Ovary (tissue), 9 donors: ENCODE data around the gene TMBIM6. TPM values are rescaled to one million over a fixed set of nuclear protein-coding genes. Genes with fewer than 3 reads are reported as not detected.
"Not testable (repeated sequence)": the region's sequence is repeated elsewhere in the genome, so short reads cannot be mapped to it uniquely, and the experiment has no call there.

Source experiments
- DNase-seq, 5 donors: peaks; one replicate each; pipeline ENCODE4 v3.0.0-alpha.2; 2019 to 2020
- H3K27ac ChIP-seq, 2 donors: fragments of 200-600 bp; one replicate each; pipeline versions ENCODE4 v1.5.1 to v1.8.0; 2019 to 2022
- H3K27me3 ChIP-seq: fragments of 200-600 bp; one replicate; pipeline ENCODE4 v1.8.0; 2022
- H3K36me3 ChIP-seq: fragments of 200-600 bp; sonication (generic); one replicate; pipeline ENCODE4 v1.5.1; 2019
- H3K4me1 ChIP-seq: one replicate; pipeline ENCODE4 v1.8.1; 2013; ENCODE audit warnings: mild to moderate bottlenecking, moderate library complexity; ENCODE audit not compliant: insufficient read depth
- H3K4me3 ChIP-seq: fragments of 200-600 bp; sonication (generic); one replicate; pipeline ENCODE4 v1.5.1; 2017
- H3K9me3 ChIP-seq, 2 donors: fragments of 200-600 bp in 1 of 2; sonication (generic) in 1 of 2; one replicate each; pipeline versions ENCODE4 v1.5.1 to v1.8.1; 2013 to 2019; ENCODE audit warnings: mild to moderate bottlenecking in 1 of 2, moderate library complexity in 1 of 2
- CTCF ChIP-seq, 3 donors: fragments of 450-650 bp in 2 of 3; fragments of 200-600 bp in 1 of 3; IDR thresholded peaks; one replicate each; pipeline versions ENCODE4 v1.5.1 to v1.8.0; 2016 to 2022; ENCODE audit warnings: antibody characterized with exemption in 3 of 3, mild to moderate bottlenecking in 1 of 3
- EP300 ChIP-seq: sonication (generic); formaldehyde crosslinking; IDR thresholded peaks from one replicate; pipeline ENCODE4 v1.6.1; 2017; ENCODE audit warnings: antibody characterized with exemption
- POLR2A ChIP-seq: fragments of 450-650 bp; IDR thresholded peaks from one replicate; pipeline ENCODE4 v1.6.1; 2017; ENCODE audit warnings: antibody characterized with exemption, mild to moderate bottlenecking, moderate library complexity
- WGBS, 3 donors: extraction: QIAGEN DNeasy Blood & Tissue Kit in 1 of 3; methylation state at CpG; one replicate each; pipeline versions ENCODE4 v1.1.5 to v1.1.7; 2013 to 2017; 5-methylcytosine and 5-hydroxymethylcytosine counted together
- intact Hi-C, 4 donors: fragments of 100-400 bp; cut with DNase I; formaldehyde crosslinking; loops; one replicate each; pipeline versions ENCODE4 v1.11.0 to v1.15.1; 2022 to 2023
- polyA plus RNA-seq, 2 donors: library from polyadenylated mRNA; stranded (reverse); fragments of 200-250 nt in 1 of 2; fragments of 350-450 nt in 1 of 2; fragmentation: Illumina TruSeq in 1 of 2; extraction: RNeasy Lipid Tissue Mini Kit (QIAGEN cat#74804) in 1 of 2; gene quantifications; one replicate each; pipeline ENCODE4 v1.2.3, GENCODE V29; 2013 to 2014
- total RNA-seq, 7 donors: library from RNA; depleted of rRNA in 2 of 7; stranded (reverse); fragments of >200 nt in 2 of 7; fragmentation: NEBNext Ultra II Directional in 3 of 7; extraction: Animal tissue kit (Norgen Biotek cat#: 25700) in 3 of 7; gene quantifications; one replicate each; pipeline versions ENCODE4 v1.1.0 to v1.2.4, GENCODE V29; 2016 to 2023
- donor health status: DM: no; HTN: no; CAD: no; lungs with moderate emphysema.
- donor health status: DM: no; HTN: no; CAD: no.
- donor health status: Bipolar disorder and iron deficiency.
- donor health status: DM: yes; HTN: yes; CAD: no.
- donor health status: DM: no; HTN: no; CAD: no.
- donor health status: DM: yes; HTN: yes; CAD: no.

The TMBIM6 gene
- total and polyA plus RNA-seq, 9 donors: 203 to 677 (median 335) TPM

GRCh38 chr12:49763006-49763591, 21.7 kb downstream of the TMBIM6 start:
- Histone ChIP-seq H3K36me3 (no peaks in the 10 kb centered on the region), H3K4me3 (no peak overlapping the region), H3K27me3 (no peaks in the 10 kb centered on the region), H3K9me3 (no peaks in the 10 kb centered on the region), H3K4me1 (no peaks in the 10 kb centered on the region), H3K27ac (no peak overlapping the region)
- intact Hi-C loops: no loop called here
- WGBS, 3 donors: 28 to 33% (median 28%) methylated on average over 8 of the region's 8 CpGs
- peak; percentile 39 to 75 (median 65) for DNase-seq
- TF ChIP-seq EP300 (no peak), POLR2A (no peak), CTCF (IDR thresholded peaks at IDR 0.05) (peak in 2 of 3 donors; percentile 12 to 35)

- intact Hi-C loops: no loop called here
- DNase-seq: no peak
- Histone ChIP-seq H3K27me3 (no peaks in the 10 kb centered on the region), H3K27ac (no peak overlapping the region), H3K36me3 (no peaks in the 10 kb centered on the region), H3K4me1 (no peaks in the 10 kb centered on the region), H3K4me3 (no peak overlapping the region), H3K9me3 (no peaks in the 10 kb centered on the region)
- WGBS, 3 donors: 66 to 71% (median 68%) methylated on average over 3 of the region's 3 CpGs
- no peak for TF ChIP-seq EP300
- TF ChIP-seq POLR2A: no peak
Observed at GRCh38 chr12:49764126-49764525, 22.8 kb downstream of the TMBIM6 start.

GRCh38 chr12:49766115-49766455, 24.7 kb downstream of the TMBIM6 start:
- Histone ChIP-seq H3K27ac (no peak overlapping the region), H3K9me3 (no peaks in the 10 kb centered on the region), H3K27me3 (no peaks in the 10 kb centered on the region), H3K4me1 (no peaks in the 10 kb centered on the region), H3K36me3 (no peaks in the 10 kb centered on the region), H3K4me3 (no peak overlapping the region)
- intact Hi-C loops: no loop called here
- no peak for DNase-seq
- 83 to 88% (median 86%) methylated on average over 8 of the region's 8 CpGs for WGBS, 3 donors
- TF ChIP-seq EP300 (no peak), CTCF (IDR thresholded peaks at IDR 0.05) (no peak), POLR2A (no peak)

GRCh38 chr12:49767333-49767732, 26.0 kb downstream of the TMBIM6 start:
- Histone ChIP-seq H3K4me1 (no peaks in the 10 kb centered on the region), H3K27ac (no peak overlapping the region), H3K4me3 (no peak overlapping the region), H3K27me3 (no peaks in the 10 kb centered on the region), H3K9me3 (no peaks in the 10 kb centered on the region), H3K36me3 (no peaks in the 10 kb centered on the region)
- TF ChIP-seq CTCF (IDR thresholded peaks at IDR 0.05) (no peak), EP300 (no peak), POLR2A (no peak)
- DNase-seq: no peak
- intact Hi-C loops: no loop called here
- 63 to 78% (median 69%) methylated on average over 4 of the region's 4 CpGs for WGBS, 3 donors

GRCh38 chr12:49773102-49773501, 31.7 kb downstream of the TMBIM6 start:
- not testable (repeated sequence) for H3K27me3 ChIP-seq, H3K36me3 ChIP-seq, H3K27ac ChIP-seq, H3K9me3 ChIP-seq, H3K4me1 ChIP-seq, DNase-seq, H3K4me3 ChIP-seq
- intact Hi-C loops: loop anchor here in 2 of 4 donors (10.0 kb wide), 2 partner anchors 62 to 302 kb away; no protein-coding TSS in a partner anchor
- 84 to 87% (median 86%) methylated on average over 6 to 7 of the region's 7 CpGs for WGBS, 3 donors
